ENCODE results near the gene LSM7.
A peak's percentile ranks its signal among the peaks of the same experiment; 100 is the strongest.
"Not testable (repeated sequence)": the region's sequence is repeated elsewhere in the genome, so short reads cannot be mapped to it uniquely, and the experiment has no call there.

The LSM7 gene

DNA sequence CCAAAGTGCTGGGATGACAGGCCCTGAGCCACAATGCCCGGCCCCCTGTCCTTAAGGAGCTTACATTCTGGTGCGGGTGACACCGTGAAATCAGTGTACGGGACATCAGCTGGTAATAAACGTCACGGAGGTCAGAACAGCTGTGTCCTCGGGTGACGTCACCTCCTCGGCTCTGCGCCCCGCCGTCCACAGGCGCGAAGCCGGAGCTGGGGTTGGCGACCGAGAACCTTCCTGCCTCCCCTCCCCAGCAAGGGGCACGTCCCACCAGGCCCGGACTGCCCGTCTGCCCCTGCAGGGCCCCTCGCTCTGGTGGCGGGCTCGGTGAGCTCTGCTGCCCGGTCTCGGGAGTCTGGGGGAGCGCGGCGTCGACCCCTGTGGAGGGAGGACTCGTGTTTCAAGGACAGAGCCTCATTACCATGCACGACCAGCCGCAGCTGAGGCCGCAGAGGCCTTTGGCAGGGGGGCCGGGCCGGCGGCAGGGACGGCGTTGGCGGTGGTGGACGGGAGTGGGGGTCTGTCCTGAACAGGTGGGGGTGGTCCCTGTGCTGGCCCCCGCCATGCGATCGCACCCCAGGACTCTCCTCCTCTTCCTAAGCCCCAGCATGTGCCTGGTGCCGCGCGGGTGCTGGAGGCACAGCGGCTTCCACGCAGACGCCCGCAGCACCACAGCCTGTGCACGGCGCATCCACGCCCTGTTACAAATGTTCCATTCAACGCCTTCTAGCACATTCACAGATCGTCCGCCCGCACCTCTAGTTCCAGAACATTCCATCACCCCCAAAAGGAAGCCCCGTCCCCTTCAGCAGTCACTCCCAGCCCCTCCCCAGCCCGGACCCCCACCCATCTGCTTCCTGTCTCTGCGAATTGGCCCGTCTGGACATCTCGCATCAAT is 25.8 kb downstream of the LSM7 start:
- DNase-seq (ENCODE audit: low spot score), result no peak

DNA sequence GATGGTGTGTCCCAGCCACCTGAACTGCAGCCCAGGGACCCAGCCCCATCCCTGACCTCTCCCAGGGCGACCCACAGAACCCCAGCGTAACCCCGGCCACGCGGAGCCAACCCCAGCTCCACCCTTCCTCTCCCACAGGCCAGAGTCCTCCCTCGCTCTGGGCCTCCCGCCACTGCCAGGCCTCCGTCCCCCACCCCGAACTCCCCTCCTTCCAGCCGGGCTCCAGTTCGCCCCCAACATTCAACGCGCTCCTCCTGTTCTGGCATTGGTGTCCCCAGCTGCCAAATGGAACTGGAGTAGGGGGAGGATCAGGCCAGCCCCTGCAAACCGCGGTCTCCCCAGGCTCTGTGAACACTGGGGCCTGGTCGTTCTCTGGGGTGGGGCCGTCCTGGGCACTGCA is 27.9 kb downstream of the LSM7 start:
- no peak for DNase-seq (ENCODE audit: low spot score)

DNA sequence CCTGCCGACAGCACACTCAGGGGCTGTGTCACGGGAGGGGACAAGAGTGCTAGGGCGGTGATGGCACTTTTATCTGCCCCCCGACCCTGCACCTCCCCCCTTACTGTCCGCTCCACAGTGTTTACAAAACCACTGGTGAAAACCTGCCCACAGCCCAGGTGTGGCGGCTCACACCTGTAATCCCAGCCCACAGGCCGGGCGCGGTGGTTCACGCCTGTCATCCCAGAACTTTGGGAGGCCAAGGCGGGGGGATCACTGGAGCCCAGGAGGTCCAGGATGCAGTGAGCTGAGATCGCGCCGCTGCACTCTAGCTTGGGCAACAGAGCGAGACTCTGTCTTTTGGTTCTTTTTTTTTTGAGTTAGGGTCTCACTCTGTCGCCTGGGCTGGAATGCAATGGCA is 32.2 kb downstream of the LSM7 start:
- no peak for DNase-seq (ENCODE audit: low spot score)

DNA sequence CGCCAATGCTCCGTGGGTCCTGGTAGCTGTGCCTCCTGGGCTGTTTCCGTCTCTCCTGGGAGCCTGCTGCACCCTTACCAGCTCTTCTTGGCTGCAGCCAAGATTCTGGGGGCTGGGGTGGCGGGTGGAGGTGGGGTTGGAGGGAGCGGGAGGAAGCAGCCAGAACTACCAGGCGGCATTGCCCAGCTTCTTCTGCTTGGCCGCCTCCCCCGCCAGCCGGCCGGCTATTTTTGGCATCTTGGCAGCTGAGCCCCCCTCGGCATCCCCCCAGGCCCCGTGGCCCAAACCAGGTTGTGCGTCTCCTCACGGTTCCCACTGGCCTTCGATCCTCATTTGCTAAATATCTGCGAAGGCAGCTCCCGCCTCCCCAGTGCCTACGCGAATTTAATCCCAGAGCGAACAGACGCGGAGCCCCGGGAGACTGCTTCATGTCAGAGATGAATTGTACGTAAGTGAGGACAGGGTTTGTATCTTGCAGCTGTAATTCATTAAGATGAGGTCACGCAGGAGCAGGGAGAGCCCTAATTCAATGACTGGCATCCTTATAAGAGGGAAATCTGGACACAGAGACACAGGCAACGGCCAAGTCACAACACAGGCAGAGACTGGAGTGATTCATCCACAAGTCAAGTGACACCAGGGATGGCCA is 33.6 kb downstream of the LSM7 start:
- no peak for DNase-seq (ENCODE audit: low spot score)

DNA sequence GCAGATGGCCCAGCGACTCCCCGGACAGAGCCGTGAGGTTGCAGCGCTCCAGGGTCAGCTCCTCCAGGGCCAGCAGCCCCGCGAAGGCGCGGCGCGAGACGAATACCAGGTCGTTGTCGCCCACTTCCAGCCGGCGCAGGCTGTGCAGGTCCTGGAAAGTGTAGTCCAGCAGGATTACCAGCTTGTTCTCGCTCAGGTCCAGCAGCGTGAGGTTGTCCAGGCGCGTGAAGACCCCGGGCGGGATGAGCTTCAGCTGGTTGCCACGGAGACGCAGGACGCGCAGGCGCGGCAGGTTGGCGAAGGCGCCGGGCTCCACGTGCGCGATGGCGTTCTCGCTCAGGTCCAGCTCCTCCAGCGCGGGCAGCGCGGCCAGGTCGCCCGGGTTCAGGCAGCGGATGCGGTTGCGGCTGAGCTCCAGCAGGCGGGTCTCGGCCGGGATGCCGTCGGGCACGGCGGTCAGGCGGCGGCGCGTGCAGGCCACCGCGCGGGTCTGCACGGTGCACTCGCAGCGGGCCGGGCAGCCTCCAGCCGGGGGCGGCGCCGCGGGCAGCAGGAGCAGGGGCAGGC is 37.1 kb downstream of the LSM7 start:
- DNase-seq (ENCODE audit: low spot score), result no peak

DNA sequence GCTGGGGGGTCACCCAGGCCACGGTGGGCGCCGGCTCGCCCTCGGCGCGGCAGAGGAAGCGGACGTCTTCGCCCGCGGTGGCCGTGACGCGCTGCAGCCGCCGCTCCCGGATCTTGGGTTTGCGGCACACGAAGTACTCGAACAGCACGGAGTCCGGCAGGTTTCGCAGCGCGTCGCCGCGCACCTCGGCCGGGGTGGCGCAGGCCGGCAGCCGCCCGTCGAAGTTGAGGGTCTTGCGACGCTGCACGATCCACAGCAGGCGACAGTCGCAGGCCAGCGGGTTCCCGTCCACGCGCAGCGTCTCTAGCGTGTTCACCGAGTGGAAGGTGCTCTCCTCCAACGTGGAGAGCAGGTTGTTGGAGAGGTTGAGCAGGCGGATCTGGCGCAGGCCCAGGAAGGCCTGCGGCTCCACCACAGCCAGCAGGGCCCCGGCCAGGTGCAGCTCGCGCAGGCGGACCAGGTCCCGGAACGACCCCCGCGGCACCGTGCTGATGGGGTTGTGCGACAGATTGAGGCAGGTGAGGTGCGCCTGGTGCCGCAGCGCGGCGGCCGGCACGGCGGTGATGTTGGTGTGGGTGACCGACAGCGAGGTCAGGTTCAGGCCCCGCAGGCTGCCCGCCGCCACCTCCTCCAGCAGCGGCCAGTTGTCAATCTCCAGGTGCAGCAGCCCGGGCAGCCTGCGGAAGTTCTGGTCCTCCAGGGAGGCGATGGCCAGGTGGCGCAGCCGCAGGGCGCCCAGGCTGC is 37.8 kb downstream of the LSM7 start:
- no peak for DNase-seq (ENCODE audit: low spot score)

DNA sequence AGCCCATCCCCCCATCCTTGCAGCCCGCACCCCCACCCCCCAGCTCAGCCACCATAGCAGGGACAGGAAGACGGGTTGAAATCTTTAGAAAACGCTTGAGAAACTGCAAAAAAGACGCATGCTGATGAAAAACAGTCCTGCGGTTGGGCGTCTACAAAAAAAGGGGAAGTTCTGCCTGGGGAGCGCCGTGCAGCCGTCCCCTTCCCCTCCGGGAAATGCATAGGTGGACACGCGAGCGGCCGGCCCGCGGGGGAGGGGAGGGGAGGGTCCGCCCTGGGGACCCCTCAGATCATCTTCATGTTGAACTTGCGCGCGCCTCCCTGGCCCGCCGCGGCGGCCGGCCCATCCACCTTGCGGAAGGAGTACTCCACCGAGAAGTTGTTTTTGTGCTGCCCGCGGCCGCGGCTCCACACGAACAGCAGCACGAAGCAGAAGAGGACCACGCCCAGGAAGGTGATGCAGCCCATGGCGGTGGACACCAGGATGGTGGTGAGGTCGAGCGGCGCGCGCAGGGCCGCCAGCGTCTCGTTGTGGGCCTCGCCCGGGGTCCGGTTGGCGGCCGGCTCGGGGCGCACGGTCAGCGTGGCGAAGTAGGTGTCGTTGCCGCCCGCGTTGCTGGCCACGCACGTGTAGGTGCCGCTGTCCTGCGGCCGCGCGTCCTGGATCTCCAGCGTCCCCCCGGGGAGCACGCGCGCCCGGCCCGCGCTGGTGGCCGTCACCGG is 38.5 kb downstream of the LSM7 start:
- peak; percentile 48 for DNase-seq (ENCODE audit: low spot score)

DNA sequence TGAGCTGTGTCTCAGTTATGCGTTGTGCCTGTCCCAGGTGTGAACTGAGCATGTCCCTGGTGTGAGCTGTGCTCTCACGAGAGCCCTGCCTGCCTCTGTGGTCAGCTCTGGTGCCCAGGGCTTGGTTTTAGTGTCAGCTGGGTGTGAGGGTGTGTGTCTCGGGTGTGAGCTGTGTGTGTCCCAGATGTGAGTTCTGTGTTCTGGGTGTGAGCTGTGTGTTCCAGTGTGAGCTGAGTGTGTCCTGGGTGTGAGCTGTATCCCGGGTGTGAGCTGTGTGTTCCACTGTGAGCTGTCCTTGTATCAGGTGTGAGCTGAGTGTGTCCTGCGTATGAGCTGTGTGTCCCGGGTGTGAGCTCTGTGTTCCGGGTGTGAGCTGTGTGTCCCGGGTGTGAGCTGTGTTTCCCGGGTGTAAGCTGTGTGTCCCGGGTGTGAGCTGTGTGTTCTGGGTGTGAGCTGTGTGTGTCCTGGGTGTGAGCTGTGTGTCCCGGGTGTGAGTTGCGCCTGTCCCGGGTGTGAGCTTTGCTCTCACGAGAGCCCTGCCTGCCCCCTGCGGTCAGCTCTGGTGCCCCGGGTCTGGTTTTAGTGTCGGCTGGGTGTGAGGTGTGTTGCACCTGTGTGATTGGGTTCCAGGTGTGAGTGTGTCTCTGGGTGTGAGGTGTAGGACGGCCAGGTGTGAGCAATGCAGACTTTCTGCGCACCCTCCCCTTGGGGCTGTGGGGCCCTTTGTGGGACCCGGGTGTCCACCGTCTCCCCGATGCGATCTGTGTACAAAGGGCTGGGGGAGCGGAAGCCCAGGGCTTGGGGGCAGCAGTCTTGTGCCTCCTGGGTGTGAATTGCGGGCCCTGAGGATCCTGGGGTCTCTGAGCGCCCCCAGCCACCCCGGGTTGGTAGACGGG is 39.3 kb downstream of the LSM7 start:
- no peak for DNase-seq (ENCODE audit: low spot score)

DNA sequence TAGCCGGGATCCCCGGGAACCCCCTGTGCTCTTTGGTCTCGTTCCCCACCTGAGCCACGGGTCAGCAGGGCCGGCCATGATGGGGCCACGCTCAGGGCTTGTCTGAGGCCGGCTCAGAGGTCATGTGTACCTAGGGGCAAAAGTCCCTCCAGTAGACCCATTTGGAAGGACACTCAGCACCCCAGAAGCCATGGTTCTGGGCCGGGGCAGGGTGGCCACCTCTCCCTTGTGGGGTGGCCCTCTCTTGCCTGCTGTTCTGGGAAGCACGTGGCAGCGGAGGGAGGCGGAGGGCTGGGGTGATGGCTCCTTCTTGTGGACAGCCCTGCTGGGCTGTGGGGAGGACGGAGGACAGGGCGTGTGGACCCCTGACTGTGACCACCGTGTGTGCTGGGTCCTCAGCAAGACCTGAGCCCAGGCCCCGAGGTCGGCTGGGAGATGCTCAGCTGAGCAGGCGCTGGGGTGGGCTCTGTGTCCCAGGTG is 40.0 kb downstream of the LSM7 start:
- no peak for DNase-seq (ENCODE audit: low spot score)

DNA sequence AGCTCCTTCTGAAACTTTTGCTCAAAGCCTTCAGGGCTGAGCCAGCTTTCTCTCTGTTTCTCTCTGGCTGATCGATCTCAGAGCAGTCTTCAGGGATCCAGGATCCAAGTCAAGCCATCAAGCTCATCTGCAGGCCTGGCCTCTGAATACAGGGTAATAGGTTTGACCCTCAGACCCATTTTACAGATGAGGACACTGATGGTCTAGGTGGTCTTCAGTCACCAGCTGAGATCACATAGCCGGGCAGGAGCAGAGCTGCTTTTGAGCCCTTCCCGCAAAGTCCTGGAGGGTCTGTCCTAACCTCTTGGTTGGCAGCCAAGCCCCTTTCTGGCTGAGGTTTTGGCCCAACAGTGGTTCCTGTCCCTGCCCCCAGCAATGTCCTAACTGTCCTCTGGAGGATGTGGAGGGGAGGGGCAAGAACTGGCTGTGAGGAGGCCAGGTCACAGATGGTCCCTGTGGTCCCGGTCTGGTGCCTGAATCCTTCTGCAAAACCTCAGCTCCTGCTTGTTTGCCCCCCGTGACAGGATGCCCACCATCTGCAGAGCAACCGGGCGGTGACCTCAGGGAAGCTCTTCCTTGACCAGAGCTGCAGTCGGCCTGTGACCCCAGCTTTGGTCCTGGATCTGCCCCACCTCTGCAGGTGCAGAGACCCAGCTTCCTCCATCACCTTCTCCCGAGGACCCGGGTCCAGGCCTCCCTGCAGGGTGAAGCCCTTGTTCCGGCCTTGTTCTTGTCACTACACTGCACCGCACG is 40.6 kb downstream of the LSM7 start:
- no peak for DNase-seq (ENCODE audit: low spot score)

DNA sequence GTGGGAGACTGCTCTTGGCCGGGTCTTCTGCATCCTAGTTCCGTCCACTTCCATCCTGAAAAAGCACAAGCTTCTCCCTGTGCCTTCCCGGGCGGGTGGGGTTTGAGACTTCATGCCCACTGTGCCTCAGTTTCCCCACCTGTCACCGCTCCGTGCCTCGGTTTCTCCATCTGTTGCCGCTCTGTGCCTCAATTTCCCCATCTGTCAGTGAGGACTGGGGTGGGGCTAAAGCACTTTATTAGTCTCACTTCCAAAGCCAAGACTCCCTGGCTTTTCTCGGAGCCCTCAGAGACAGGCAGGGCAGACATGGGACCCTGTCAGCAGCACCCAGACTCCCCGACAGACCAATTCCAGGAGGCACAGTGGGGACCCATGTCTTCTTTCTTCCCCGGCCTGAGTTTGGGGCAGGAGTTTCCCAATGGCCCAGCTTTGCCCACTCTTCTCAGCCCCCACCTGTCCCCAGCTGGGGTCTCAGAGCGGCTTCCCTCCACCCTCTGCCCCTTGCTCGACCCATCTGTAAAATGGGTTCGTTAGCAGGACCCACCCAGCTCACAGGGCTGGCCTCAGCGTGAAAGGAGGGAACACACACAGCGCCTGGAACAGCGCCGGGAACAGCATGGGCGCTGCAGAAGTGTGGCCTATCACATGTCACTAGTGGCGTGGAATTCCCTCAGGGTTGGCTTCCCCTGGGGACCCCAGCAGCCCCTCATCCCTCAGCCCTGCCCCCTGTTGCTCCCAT is 41.8 kb downstream of the LSM7 start:
- DNase-seq (ENCODE audit: low spot score), result no peak

DNA sequence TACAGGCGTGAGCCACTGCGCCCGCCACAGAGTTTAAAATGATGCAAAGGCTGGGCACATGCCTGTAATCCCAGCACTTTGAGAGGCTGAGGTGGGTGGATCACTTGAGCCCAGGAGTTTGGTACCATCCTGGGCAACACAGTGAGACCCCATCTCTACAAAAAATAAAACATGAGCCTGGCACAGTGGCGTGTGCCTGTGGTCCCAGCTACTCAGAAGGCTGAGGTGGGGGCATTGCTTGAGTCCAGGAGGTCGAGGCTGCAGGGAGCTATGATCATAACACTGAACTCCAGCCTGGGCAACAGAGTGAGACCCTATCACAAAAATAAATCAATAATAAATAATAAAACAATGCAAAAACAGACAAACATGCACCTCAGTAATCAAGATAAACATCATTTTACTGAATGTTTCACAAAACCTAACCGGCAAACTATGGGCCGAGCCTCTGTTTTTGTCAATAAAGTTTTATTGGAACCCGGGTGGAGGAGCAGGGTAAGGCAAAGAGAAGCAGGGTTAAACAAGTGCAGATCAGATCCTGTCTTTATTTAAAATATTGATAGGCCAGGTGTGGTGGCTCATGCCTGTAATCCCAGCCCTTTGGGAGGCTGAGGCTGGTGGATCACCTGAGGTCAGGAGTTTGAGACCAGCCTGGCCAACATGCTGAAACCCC is 44.4 kb downstream of the LSM7 start:
- DNase-seq (ENCODE audit: low spot score), result no peak

DNA sequence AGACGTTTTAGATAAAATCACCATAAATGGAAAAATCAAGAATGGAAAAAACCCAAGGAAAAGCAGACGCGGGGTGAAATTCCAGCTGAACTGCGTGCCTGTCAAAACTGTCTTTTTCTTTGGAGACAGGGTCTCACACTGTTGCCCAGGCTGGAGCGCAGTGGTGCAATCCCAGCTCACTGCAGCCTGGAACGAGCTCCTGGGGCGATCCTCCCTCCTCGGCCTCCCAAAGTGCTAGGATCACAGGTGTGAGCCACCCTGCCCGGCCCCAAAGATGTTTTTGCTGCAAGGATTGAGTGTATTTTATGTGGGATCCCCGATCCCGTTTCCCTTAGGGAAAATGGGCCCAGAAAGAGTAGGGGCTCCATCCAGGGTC is 45.5 kb downstream of the LSM7 start:
- no peak for DNase-seq (ENCODE audit: low spot score)

DNA sequence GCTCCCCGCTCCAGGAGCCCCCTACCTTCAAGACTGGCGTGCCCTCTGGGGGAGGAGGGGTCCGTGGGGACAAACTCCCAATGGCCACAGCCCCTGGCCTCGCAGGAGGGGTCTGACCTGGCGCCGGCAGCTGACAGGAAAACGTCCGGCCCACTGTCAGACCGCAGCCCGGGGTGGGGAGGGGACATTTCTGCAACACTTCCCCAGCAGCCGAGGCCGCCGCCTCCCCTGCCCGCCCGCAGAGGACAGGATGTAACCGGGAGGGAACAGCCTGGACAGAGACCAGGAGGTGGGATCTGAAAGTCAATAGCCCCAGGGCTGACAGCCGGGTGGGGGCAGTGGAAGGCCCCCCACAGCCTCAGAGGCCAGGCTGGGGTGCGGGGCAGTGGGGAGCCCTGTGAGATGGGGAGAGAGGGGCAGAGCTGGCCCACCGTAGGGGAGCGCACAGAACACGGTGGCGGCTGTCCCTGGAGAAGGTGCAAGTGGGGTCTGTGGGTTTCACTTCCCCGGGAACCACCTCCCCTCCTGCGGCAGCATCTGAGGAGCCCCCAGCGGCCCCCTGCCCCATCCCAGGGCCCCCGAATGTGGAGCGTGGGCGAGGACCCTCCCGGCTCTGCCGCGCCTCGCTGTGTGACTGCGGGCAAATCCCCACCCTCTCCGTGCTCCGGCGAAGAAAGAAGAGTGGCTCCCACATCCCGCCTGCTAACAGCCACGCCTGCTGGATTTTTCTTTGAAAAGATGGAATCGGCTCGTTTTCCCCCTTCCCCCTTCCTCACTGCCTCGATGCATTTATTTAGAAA is 46.1 kb downstream of the LSM7 start, which contains the start of gene PEAK3:
Gene PEAK3, minus strand, starts transcription at position 114 of the 800 bp plus-strand sequence. CDS start 1,244 bp downstream, outside the sequence.
- DNase-seq (ENCODE audit: low spot score), result peak; percentile 30

DNA sequence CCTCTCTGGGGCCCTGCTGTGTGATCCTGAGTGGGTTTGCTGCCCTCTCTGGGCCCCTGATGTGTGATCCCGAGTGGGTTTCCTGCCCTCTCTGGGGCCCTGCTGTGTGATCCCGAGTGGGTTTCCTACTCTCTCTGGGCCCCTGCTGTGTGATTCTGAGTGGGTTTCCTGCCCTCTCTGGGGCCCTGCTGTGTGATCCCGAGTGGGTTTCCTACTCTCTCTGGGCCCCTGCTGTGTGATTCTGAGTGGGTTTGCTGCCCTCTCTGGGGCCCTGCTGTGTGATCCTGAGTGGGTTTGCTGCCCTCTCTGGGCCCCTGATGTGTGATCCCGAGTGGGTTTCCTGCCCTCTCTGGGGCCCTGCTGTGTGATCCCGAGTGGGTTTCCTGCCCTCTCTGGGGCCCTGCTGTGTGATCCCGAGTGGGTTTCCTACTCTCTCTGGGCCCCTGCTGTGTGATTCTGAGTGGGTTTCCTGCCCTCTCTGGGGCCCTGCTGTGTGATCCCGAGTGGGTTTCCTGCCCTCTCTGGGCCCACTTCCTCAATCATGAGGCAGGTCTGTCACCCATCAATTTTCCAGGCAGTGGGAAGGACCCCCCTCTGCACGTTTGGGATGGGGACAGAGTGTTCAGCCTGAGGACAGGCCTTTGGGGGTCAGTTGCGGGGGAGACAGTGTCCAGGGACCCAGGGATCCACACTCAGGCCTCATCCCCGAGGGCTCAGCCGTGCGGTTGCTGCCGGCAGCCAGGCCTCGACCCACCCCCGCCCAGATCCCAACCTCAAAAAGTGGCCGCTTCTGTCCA is 46.9 kb downstream of the LSM7 start:
- DNase-seq (ENCODE audit: low spot score), result not testable (repeated sequence)

DNA sequence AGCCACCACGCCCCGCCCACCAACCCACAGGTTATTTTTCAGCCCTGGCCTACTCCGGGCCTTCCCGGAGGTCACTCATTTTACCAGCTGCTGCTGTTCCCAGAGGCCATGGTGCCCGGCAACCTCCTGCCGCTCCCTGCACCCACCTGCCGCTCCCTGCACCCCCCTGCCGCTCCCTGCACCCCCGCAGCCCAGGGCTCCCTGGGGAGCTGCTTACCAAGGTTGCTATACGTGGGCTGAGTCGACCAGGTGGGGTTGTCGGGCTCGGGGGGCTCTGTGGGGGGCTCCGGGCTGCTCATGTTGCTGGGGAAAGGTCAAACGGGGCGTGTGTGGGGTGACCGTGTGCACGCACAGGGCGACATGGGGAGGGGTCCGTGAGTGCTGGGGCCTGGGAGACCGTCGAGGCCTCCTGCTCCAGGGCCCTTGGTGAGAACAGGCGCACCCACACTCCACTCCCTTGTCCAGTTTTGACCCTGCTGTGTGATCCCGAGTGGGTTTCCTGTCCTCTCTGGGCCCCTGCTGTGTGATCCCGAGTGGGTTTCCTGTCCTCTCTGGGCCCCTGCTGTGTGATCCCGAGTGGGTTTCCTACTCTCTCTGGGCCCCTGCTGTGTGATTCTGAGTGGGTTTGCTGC is 47.6 kb downstream of the LSM7 start:
- DNase-seq (ENCODE audit: low spot score), result no peak
